HepG2 (cell line): ENCODE measurements around the gene NADK2. TPM values are rescaled to one million over a fixed set of nuclear protein-coding genes. Genes with fewer than 3 reads are reported as not detected.

Source experiments
- CREB1 ChIP-seq, 2 experiments: fragments of 450-650 bp in 1 of 2; IDR thresholded peaks; 2 replicates each; pipeline ENCODE4 v1.6.1; 2016 to 2017; ENCODE audit warnings: control low read depth in 1 of 2, mild to moderate bottlenecking in 1 of 2, missing compliant biosample characterization in 1 of 2, missing genetic modification characterization in 1 of 2
- DNMT1 ChIP-seq: sonication (generic); formaldehyde crosslinking; IDR thresholded peaks from 2 replicates; pipeline ENCODE4 v1.5.1; 2020; ENCODE audit warnings: mild to moderate bottlenecking, missing genetic modification reagents
- E2F1 ChIP-seq: sonication (generic); formaldehyde crosslinking; IDR thresholded peaks from 2 replicates; pipeline ENCODE4 v1.5.0; 2020; ENCODE audit warnings: missing genetic modification reagents
- ELK4 ChIP-seq: sonication (generic); formaldehyde crosslinking; IDR thresholded peaks from 2 replicates; pipeline ENCODE4 v1.9.0; 2021; ENCODE audit warnings: missing genetic modification reagents, borderline replicate concordance
- FOSL1 ChIP-seq: sonication (generic); formaldehyde crosslinking; IDR thresholded peaks from 2 replicates; pipeline ENCODE4 v1.9.0; 2021; ENCODE audit warnings: missing genetic modification reagents, borderline replicate concordance
- HNF4A ChIP-seq: sonication (generic); formaldehyde crosslinking; IDR thresholded peaks from 2 replicates; pipeline ENCODE4 v1.4.0; 2020; ENCODE audit warnings: missing genetic modification reagents
- HNF4G ChIP-seq, 2 experiments: sonication (generic) in 1 of 2; formaldehyde crosslinking in 1 of 2; IDR thresholded peaks; 2 replicates each; pipeline versions ENCODE4 v1.4.0 to v1.6.1; 2011 to 2020; ENCODE audit warnings: borderline replicate concordance in 2 of 2, low read depth in 2 of 2, mild to moderate bottlenecking in 2 of 2, low read length in 1 of 2, missing genetic modification reagents in 1 of 2, moderate library complexity in 1 of 2
- HOXA3 ChIP-seq: sonication (generic); formaldehyde crosslinking; IDR thresholded peaks from 2 replicates; pipeline ENCODE4 v1.5.0; 2020; ENCODE audit warnings: missing genetic modification reagents
- KLF16 ChIP-seq, 2 experiments: sonication (generic) in 1 of 2; formaldehyde crosslinking in 1 of 2; IDR thresholded peaks; 2 replicates each; pipeline versions ENCODE4 v1.6.1 to v1.8.0; 2016 to 2023; ENCODE audit warnings: missing genetic modification reagents in 2 of 2, missing compliant biosample characterization in 1 of 2
- MAZ ChIP-seq, 2 experiments: sonication (generic) in 1 of 2; formaldehyde crosslinking in 1 of 2; IDR thresholded peaks; 2 replicates each; pipeline versions ENCODE4 v1.5.0 to v1.6.1; 2012 to 2020; ENCODE audit warnings: low read depth in 2 of 2, mild to moderate bottlenecking in 2 of 2, borderline replicate concordance in 1 of 2, improper control_type of control experiment in 1 of 2, low read length in 1 of 2, missing genetic modification reagents in 1 of 2, moderate library complexity in 1 of 2
- NFYB ChIP-seq: sonication (generic); formaldehyde crosslinking; IDR thresholded peaks from 2 replicates; pipeline ENCODE4 v1.4.0; 2020; ENCODE audit warnings: missing genetic modification reagents
- PAX8 ChIP-seq: sonication (generic); formaldehyde crosslinking; IDR thresholded peaks from 2 replicates; pipeline ENCODE4 v1.8.0; 2022; ENCODE audit warnings: mild to moderate bottlenecking, missing genetic modification reagents, borderline replicate concordance
- PPARG ChIP-seq: conservative IDR thresholded peaks from 2 replicates; pipeline ENCODE4 v1.6.1; 2016; ENCODE audit warnings: missing biosample characterization, missing genetic modification reagents
- RELA ChIP-seq: sonication (generic); formaldehyde crosslinking; IDR thresholded peaks from 2 replicates; pipeline ENCODE4 v1.4.0; 2020; ENCODE audit warnings: missing genetic modification reagents
- SIX1 ChIP-seq: sonication (generic); formaldehyde crosslinking; IDR thresholded peaks from 2 replicates; pipeline ENCODE4 v1.4.0; 2020; ENCODE audit warnings: missing genetic modification reagents, borderline replicate concordance
- SOX5 ChIP-seq: IDR thresholded peaks from 2 replicates; pipeline ENCODE4 v1.6.1; 2016; ENCODE audit warnings: borderline replicate concordance
- TCF7 ChIP-seq: sonication (generic); IDR thresholded peaks from 2 replicates; pipeline ENCODE4 v1.6.1; 2016; ENCODE audit warnings: antibody characterized with exemption, low read depth
- ZBTB37 ChIP-seq: sonication (generic); formaldehyde crosslinking; IDR thresholded peaks from 2 replicates; pipeline ENCODE4 v1.4.0; 2020; ENCODE audit warnings: mild to moderate bottlenecking, missing genetic modification reagents
- ZNF234 ChIP-seq: sonication (generic); formaldehyde crosslinking; conservative IDR thresholded peaks from 2 replicates; pipeline ENCODE4 v1.5.1; 2020; ENCODE audit warnings: mild to moderate bottlenecking, missing genetic modification reagents
- ZNF460 ChIP-seq: sonication (generic); formaldehyde crosslinking; IDR thresholded peaks from 2 replicates; pipeline ENCODE4 v1.5.1; 2020; ENCODE audit warnings: missing genetic modification reagents, mild to moderate bottlenecking, borderline replicate concordance
- ZNF563 ChIP-seq: sonication (generic); formaldehyde crosslinking; IDR thresholded peaks from 2 replicates; pipeline ENCODE4 v1.8.0; 2022; ENCODE audit warnings: mild to moderate bottlenecking, moderate library complexity, missing genetic modification reagents
- ZNF670 ChIP-seq: sonication (generic); formaldehyde crosslinking; IDR thresholded peaks from 2 replicates; pipeline ENCODE4 v1.8.0; 2022; ENCODE audit warnings: mild to moderate bottlenecking, missing genetic modification reagents, borderline replicate concordance
- ZNF678 ChIP-seq: sonication (generic); formaldehyde crosslinking; IDR thresholded peaks from 2 replicates; pipeline ENCODE4 v1.4.0; 2020; ENCODE audit warnings: mild to moderate bottlenecking, missing genetic modification reagents
- ZNF768 ChIP-seq: sonication (generic); formaldehyde crosslinking; IDR thresholded peaks from 2 replicates; pipeline ENCODE4 v1.4.0; 2020; ENCODE audit warnings: missing genetic modification reagents
- ZNF883 ChIP-seq: sonication (generic); formaldehyde crosslinking; IDR thresholded peaks from 2 replicates; pipeline ENCODE4 v1.5.1; 2020; ENCODE audit warnings: mild to moderate bottlenecking, missing genetic modification reagents; ENCODE audit errors: not compliant biosample characterization
- ZSCAN22 ChIP-seq: sonication (generic); formaldehyde crosslinking; IDR thresholded peaks from 2 replicates; pipeline ENCODE4 v1.4.0; 2020; ENCODE audit warnings: mild to moderate bottlenecking, missing genetic modification reagents
- polyA plus RNA-seq, 8 experiments: library from polyadenylated mRNA; depleted of rRNA in 3 of 8; stranded (reverse) in 7 of 8; unstranded in 1 of 8; fragments of >200 nt; fragmentation: Illumina TruSeq in 4 of 8; extraction: Trizol in 4 of 8; gene quantifications; 2 replicates each; pipeline versions ENCODE4 v1.2.1 to v1.2.3, GENCODE V29; 2011 to 2016; ENCODE audit warnings: low read depth in 4 of 8, missing spikeins in 1 of 8, mixed read lengths in 1 of 8; ENCODE audit not compliant: insufficient read depth in 1 of 8
- total RNA-seq, 5 experiments: library from RNA; depleted of rRNA; stranded (reverse); fragments of >200 nt; fragmentation: Illumina TruSeq; extraction: Trizol; gene quantifications; 2 replicates each; pipeline ENCODE4 v1.2.3, GENCODE V29; 2016; ENCODE audit warnings: low read depth in 1 of 5

Gene NADK2
- total and polyA plus RNA-seq, 2 of the 13 experiments (the other 11 are each of a cell fraction or from before 2014, with no cell fraction given) = 13.9 to 71.4 TPM

- no peak for TF ChIP-seq ZNF563 (CRISPR knock-in tag)
- TF ChIP-seq KLF16 (CRISPR knock-in tag; IDR thresholded peaks at IDR 0.05) = peak in 1 of 2 experiments; percentile 84; a peak in 2 of 4 replicates
- TF ChIP-seq ZNF678 (CRISPR knock-in tag) = no peak
- no peak for TF ChIP-seq MAZ (IDR thresholded peaks at IDR 0.05; ENCODE audit: borderline replicate concordance, low read depth, low read length)
- TF ChIP-seq MAZ (CRISPR knock-in tag; IDR thresholded peaks at IDR 0.05; ENCODE audit: low read depth) = 0 out of 2 replicates have a peak, but pooled peaks have one; percentile 22
- TF ChIP-seq ZSCAN22 = no peak
- TF ChIP-seq HOXA3 (CRISPR knock-in tag) = 0 out of 2 replicates have a peak, but pooled peaks have one; percentile 17
- TF ChIP-seq ZNF768 = no peak
- no peak for TF ChIP-seq ZNF670 (CRISPR knock-in tag)
- peak; percentile 19; the same call in 1 of the 2 replicates for TF ChIP-seq ZNF460 (CRISPR knock-in tag)
- TF ChIP-seq PPARG (CRISPR knock-in tag) = 0 out of 2 replicates have a peak, but pooled peaks have one; percentile 37
- TF ChIP-seq ZNF883 (CRISPR knock-in tag) = no peak
- TF ChIP-seq HNF4G (IDR thresholded peaks at IDR 0.05; ENCODE audit: borderline replicate concordance, low read depth, low read length) = peak; percentile 93
- TF ChIP-seq HNF4G (CRISPR knock-in tag; IDR thresholded peaks at IDR 0.05; ENCODE audit: borderline replicate concordance, low read depth) = 0 out of 2 replicates have a peak, but pooled peaks have one; percentile 53
- no peak for TF ChIP-seq FOSL1 (CRISPR knock-in tag)
- no peak for TF ChIP-seq CREB1 (IDR thresholded peaks at IDR 0.05)
- peak; percentile 71 for TF ChIP-seq CREB1 (CRISPR knock-in tag; IDR thresholded peaks at IDR 0.05)
- no peak for TF ChIP-seq ELK4
- TF ChIP-seq RELA (CRISPR knock-in tag) = no peak
- TF ChIP-seq SOX5 (CRISPR knock-in tag) = peak; percentile 72; the same call in 1 of the 2 replicates
- peak; percentile 96 for TF ChIP-seq HNF4A (CRISPR knock-in tag)
- peak; percentile 97 for TF ChIP-seq TCF7
- no peak for TF ChIP-seq PAX8 (CRISPR knock-in tag)
- 0 out of 2 replicates have a peak, but pooled peaks have one; percentile 19 for TF ChIP-seq E2F1
- TF ChIP-seq ZBTB37 = 0 out of 2 replicates have a peak, but pooled peaks have one; percentile 43
- TF ChIP-seq SIX1 (CRISPR knock-in tag) = peak; percentile 92
- no peak for TF ChIP-seq DNMT1
- no peak for TF ChIP-seq ZNF234 (CRISPR knock-in tag)
- no peak for TF ChIP-seq NFYB (CRISPR knock-in tag)
These were observed 61.0 kb downstream of the NADK2 start (continued) for GRCh38 chr5:36180556-36181350.
